NCI-H128 (cell line): ENCODE measurements around the gene AMELY.
"Not testable (repeated sequence)": the region's sequence is repeated elsewhere in the genome, so short reads cannot be mapped to it uniquely, and the experiment has no call there.

Source experiments
- DNase-seq: peaks from one replicate; lab custom pipeline; 2025; ENCODE audit not compliant: unreplicated experiment; lab: John Stamatoyannopoulos, UW

Gene AMELY, protein sequence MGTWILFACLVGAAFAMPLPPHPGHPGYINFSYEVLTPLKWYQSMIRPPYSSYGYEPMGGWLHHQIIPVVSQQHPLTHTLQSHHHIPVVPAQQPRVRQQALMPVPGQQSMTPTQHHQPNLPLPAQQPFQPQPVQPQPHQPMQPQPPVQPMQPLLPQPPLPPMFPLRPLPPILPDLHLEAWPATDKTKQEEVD

DNA sequence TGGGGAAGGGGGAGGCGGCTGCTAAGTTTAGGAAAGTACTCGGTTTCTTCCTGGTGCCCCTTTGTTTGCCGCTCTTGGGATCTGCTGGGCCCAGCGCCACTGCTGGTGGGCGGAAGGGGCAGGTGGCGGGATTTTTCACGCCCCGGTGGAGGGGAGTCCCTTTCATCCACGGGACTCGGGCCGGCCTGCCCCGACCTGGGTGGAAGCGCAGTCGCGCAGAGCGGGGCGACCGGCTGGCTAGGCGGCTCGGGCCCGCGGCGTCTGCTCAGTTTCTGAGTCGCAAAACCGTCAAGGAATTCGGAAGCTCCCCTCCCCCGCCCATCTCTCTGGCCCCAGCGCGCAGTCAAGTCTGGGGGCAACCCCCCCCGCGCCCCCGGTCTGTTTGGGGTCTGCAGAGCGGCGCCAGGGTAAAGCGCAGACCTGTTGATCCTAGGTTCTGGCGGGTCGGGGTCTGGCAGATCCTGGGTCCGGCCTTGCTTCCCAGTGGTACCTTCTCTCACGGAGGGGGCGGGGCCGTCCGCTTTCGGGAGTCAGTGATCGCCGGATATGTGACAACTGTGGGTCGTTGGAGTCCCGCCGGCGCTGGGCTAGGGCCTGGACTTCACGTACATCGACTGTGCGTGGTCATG, at the start of gene AMELY:
TSS of gene AMELY (minus strand) at position 500 of the 629 bp plus-strand sequence. CDS start 39,144 bp downstream, outside the sequence.
- no peak for DNase-seq

DNA sequence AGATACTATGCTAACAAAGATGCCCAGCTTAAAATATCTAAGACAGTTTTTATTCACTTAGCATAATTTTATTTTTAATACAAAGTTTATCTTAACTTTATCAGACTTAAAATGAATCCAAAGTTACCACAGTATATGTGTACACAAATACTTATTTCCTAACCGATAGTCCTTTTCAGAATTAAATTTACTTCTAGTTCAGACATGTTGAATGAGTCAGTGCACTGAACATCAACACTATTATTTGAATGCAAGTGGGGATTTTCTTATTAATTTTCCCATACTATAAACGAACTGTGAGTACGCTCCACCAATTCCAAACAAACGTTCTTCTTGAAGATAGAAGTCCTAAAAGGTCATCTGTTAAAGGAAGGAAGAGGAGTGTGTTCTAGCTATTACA, 38.4 kb upstream of the AMELY start:
- no peak for DNase-seq

DNA sequence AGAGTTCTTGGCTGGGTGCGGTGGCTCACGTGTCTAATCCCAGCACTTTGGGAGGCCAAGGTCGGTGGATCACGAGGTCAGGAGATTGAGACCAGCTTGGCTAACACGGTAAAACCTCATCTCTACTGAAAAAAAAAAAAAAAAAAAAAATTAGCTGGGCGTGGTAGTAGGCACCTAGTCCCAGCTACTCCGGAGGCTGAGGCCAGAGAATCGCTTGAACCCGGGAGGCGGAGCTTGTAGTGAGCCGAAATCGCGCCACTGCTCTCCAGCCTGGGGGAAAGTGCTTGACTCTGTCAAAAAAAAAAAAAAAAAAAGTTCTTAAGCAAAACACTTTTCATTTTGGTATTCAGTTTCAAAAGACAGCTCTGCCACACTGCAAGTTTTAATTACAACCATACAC, 36.8 kb upstream of the AMELY start:
- DNase-seq: no peak

DNA sequence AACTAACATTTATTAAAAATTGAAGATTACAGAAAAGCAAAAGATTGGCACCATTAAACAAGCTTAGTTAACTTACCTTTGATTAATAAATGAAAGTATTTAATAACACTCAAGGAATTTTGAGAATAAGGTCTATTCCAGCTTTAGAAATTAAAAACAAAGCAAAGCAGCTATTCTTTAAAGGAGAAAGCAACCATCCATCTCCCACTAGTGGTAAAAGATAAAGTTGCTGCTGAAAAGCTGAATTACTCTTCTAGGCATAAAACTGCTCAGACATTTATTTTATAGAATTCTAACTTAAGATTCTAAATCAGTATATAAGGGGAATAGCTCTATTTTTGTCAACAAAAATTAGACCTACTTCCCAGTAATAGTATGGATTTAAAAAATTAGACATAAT, 36.1 kb upstream of the AMELY start:
- no peak for DNase-seq

DNA sequence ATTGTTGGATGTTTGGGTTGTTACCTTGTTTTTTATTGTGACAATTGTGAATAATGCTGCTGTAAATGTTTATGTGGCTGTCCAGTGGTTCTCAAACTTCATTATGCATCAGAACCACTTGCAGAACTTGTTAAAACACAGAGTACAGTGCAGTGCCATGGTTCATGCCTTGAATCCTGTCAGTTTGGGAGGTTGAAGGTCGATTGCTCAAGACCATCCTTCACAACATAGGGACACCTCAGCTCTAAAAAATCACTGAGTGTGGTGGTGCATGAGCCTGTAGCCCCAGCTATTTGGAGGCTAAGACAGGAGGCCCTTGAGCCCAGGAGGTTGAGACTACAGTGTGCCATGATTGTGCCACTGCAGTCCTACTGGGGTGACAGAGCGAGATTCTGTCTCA, 23.9 kb upstream of the AMELY start:
- no peak for DNase-seq

DNA sequence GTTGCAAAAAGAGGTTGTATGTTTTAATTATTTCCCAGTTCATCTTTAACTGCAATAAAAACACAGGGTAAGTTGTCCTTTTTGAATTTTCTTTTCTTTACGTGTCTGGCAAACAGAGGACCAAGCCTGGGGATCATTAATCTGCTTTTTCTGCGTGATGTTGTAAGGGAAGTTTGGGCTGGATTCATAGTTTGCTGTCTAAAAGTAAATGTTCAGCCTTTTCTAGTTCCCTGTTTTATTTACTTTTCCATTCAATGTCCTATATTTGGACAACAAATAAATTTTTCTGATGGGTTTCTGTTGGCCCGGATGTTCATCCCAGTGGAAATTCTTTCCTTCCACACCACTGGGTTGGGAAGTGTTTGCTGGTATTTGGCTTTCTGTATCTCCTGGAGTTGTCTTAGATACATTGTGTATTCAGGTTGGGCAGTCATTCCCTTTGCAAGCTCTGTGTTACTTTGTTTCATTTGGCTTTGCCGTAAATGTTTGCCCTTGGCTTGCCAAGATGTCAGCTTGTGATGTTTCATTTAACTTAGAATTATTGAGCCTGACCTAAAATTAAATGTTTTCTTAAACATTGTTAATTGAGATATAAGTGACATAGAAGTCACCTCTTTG, 20.3 kb upstream of the AMELY start:
- DNase-seq: no peak

DNA sequence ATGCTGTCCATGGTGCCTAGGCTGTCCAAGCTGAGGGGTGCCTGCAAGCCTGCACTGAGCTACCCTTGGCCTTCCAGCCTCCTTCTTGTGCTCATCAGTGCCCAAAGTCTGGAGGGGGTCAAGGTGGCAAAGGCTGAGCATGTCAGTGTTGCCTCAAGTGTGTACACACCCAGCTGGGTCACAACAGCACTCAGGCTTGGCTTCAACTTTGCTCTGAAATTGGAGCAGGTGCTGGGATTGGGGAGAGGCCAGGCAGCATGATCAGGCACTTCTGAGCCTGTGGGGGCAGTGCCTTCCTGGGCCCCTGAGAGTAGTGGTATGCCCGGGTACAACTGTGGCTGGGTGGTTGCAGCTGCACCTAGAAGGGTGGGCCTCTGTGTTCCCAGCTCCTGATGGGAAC, 17.7 kb upstream of the AMELY start:
- no peak for DNase-seq

DNA sequence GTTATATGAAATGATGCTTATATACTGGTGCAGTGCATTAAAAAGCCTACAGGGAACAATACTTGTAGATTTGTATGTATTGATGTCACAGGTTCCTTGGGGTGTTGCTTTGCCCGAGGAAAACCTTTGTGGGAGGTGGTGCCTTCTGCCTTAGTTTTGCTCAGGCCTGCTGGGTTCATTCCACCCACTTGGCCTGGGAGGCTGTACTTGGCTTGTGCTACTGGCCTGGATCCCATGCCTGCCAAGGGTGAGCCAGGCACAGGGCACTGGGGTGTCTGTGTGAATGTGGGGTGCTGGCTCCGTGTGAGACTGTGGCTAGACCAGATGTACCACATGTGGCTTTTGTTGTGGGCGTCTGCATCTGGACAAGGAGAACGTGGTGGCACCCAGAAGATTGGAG, 16.7 kb upstream of the AMELY start:
- DNase-seq: no peak

DNA sequence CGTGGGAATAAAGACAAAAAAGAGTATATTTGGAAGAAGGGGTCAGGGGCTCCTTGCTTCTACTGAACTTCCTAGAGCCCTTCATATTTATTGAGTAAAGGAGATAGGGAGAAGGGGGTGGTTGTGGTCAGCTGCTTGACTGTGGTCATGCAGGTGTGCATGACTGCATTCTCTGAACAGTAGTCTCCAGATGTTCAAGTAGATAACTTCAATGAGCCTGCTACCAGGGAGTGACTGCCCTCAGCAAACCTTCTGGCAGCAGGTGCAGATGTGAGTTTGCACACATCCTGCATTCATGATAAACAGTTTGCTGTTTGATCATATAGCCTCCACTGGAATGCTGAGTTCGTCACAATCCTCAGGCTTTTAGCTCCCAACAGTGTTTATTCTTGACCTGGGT, 9.5 kb upstream of the AMELY start:
- no peak for DNase-seq

DNA sequence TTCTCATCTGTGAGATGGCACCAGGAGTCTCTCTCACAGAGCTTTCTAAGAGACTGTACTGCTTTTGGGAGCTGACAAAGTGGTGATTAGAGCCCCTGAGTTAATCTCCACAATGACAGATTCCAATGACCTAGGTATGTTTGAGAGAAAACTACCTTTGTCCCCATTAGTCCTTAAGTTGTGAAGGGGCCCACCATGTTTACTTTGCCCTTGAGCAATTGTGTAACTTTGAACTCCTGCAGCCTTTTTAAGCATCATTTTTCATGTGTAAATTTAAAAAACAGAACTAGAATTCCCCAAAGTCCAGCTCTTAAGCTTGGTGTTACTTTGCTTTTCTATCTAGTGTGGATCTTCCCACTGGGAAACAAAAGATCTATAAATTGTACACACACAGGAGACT, 1.8 kb upstream of the AMELY start:
- no peak for DNase-seq

DNA sequence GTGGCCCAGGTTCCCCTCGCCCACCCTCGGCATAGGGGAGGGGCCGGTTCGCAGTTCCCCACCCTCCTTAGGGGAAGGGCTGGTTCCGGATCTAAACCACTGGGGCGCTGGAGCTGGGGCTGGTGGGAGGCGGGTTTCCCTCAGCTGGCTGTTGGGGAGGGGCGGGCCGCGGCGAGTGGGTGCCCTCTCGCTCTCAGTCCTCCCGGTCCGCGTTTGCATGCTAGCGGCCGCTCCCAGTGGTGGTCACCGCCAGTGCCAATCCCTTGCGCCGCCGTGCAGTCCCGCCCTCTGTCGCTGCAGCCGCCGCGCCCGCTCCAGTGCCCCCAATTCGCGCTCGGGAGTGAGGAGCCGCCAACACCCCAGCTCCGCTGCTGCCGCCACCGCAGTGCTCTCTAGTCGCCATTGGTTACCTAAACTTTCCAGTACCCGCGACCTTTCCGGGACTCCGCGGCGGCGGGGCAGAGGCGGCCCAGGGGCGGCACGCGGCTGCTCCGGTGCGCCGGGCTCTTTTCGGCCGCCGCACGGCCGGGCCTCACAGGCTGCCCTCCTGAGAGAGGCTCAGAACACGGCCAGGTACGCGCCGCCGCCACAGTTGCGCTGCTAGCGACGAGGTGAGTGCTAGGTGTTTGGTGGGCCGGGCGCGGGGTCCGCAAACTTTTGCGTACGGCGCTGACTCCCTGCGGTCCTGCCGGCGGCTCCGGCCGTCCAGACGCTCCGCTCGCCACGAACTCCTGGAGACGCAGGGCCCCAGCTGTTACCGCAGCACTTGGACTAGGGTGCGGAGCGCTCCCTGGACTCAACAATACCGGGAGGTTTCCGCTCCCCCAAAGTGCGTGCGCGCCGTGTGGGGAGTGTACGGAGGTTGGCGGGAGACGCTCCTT, 940 bp downstream of the AMELY start, which contains the start of gene TBL1Y:
TSS of gene TBL1Y (plus strand) at position 326 of the 881 bp plus-strand sequence. CDS start 114,388 bp downstream, outside the sequence.
- DNase-seq: no peak

DNA sequence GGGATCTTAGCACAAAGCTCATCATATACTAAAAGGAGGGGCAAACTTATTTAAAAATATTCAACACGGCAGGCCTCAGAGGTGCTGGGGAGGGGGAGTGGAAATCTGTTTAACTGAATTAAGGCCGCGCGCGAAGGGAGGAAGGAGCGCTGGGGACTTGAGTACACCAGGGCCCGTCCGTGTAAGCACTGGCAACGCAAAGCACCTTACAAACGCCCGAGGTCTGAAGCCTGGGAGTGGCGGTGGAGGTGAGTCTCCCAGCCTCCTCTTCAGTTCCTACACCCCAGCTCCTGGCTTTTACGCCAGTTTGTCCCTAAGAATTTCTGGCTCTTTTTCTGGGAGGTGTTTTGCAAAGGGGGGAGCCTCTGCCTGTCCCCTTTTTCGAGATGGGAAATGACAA, 1.7 kb downstream of the AMELY start:
- DNase-seq: no peak

DNA sequence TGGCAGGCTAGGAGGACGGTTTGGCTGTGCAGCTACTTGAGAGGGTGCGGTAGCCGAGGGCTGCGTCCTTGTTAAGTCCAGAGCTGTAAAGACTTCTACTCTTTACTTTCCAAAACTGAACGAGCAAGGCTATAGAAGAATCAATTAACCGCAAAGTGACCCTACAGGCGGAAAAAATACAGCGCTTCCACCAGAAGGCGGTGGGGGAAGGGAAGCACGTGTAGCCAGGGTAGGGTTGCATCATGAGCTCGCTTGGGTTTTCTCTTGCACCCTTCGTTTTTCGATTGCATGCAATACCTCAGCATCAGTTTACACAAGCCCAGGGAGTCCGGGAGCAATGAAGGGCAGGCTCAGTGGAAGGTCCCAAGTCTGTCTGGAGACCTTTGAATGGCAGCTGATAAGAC, 2.4 kb downstream of the AMELY start:
- no peak for DNase-seq

DNA sequence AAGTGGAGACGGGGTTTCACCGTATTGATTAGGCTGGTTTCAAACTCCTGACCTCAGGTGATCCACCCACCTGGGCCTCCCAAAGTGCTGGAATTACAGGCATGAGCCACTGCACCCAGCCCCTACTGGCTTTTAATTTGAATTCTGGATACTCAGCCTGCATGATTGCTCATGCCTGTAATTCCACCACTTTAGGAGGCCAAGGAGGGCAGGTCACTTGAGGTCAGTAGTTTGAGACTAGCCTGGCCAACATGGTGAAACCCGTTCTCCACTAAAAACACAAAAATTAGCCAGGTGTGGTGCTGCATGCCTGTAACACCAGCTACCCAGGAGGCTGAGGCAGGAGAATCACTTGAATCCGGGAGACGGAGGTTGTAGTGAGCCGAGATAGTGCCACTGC, 3.5 kb downstream of the AMELY start:
- not testable (repeated sequence) for DNase-seq

DNA sequence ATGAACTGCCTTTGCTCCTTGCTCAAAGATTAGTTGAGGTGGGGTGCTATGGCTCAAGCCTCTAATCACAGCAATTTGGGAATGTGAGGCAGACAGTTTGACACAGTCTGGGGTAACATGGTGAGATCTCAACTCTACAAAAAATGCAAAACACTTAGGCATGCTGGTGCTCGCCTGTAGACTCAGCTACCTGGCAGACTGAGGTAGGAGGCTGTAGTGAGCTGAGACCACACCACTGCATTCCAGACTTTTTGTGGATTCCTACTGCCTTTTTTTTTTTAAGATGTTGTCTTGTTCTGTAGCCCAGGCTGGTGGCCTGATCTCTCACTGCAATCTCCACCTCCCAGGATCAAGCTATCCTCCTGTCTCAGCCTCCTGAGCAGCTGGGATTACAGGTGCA, 4.0 kb downstream of the AMELY start:
- no peak for DNase-seq

DNA sequence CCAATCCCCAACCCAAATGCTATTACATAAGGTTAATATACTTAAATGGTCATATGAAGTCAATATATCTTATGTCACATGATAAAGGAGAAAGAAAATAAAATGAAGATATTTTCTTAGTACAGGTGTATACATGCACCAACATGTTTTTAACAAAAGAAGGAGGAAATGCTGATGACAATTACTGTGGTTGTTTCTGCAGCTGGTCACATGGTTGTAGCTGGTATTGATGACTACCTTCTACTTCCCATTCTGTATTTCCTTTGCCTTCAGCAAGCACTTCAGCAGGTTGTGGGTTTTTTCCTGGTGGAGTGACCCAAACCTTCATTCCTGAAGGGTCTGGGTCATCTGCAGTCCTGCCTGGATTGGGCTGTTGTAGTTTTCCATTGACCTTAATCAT, 9.4 kb downstream of the AMELY start:
- DNase-seq: not testable (repeated sequence)

DNA sequence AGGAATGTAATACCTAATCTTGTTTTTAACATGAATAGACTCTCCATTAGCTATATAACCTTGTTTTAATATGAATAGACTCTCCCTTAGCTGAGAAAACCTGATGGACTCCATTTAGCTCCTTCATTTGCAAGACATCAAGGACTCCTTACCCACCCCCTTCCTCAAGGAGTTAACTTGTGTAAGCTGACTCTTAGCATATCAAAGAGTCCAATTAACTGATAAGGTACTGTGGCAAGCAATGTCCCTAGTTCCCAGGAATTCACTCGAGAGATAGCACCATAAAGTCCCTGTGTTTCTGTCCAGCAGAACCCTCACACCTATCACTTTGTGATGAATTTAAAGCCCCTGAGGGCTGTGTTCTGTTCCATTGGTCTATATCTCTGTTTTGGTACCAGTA, 16.3 kb downstream of the AMELY start:
- DNase-seq: no peak

DNA sequence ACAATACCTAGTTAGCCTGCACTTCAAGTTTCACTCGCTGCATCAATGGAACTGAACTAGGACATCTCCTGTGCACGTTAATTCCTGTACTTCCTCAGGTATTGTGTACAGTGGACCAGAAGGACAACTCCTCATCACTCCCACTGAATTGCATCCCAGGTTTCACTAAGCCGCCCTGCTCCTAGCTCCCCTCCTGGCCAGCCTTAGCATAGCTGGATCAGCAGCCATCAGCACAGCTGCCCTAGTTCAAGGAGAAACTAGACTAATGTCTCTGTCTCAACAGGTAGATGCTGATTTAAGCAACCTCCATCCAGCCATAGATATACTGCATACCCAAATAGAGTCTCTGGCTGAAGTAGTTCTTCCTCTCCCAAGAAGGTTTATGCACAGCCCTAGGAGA, 17.1 kb downstream of the AMELY start:
- no peak for DNase-seq

DNA sequence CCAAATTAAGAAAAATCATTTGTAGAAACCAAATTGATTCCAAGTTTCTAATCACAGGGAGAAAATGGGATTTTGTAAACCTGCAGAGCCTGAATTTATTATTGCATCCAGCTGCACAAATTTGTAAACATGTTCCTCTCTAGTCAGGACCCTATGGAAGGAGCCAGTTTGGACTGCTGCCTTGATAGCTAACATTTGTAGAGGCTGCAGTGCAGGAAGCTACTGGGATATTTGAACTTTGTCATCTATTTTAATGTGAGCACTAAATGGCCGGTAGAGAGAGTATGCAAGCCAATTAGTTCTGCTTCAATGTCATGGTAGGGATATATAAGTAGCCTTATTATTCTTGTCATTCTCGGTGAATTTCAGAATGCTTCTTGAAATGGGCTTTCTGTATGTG, 62.2 kb downstream of the AMELY start:
- DNase-seq: no peak

DNA sequence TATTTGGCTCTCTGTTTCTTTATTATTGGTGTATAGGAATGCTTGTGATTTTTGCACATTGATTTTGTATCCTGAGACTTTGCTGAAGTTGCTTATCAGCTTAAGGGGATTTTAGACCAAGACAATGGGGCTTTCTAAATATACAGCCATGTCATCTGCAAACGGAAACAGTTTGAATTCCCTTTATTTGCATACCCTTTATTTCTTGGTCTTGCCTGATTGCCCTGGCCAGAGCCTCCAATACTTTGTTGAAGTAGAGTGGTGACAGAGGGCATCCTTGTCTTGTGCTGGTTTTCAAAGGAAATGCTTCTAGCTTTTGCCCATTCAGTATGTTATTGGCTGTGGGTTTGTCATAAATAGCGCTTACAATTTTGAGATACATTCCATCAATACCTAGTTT, 68.9 kb downstream of the AMELY start:
- not testable (repeated sequence) for DNase-seq
